ENCODE results near the gene CCDC142.

- TF ChIP-seq CTCF (IDR thresholded peaks at IDR 0.05): no peak
- no peak for TF ChIP-seq POLR2A (IDR thresholded peaks at IDR 0.05)
These were observed 9.9 kb downstream of the CCDC142 start for GRCh38 chr2:74472945-74473258.
